Hepatocyte (in vitro differentiated cells): ENCODE measurements around the gene CEP76.

ENCODE experiments used
- EZH2 ChIP-seq: fragments of 200-600 bp; sonication (generic); IDR thresholded peaks from 2 replicates; pipeline ENCODE4 v1.6.1; 2016; ENCODE audit warnings: antibody characterized with exemption, mild to moderate bottlenecking, borderline replicate concordance
- TF ChIP-seq, protein P1 (sequence below): fragments of 200-600 bp; sonication (generic); IDR thresholded peaks from 2 replicates; pipeline ENCODE4 v1.5.1; 2016; ENCODE audit warnings: antibody characterized with exemption, mild to moderate bottlenecking; ENCODE audit not compliant: poor library complexity

DNA sequence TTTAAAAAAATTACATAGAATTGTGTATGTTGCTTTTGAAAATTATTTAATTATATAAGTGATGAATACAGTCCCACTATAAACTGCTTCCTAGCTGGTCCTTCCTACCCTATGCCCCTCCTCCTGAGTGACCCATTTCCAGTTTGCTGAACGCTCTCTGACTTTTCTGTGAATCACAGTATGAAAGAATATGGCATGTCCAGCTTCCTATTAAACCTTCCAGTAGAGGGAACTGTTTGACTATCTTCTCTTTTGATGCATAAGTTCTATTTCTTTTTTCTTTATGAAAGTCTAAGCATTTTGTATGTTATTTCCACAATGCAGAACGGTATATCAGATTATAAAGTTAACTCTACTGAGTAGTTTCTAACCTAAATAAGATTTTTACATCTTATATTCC is 41.6 kb upstream of the CEP76 start:
- TF ChIP-seq, protein P1, sequence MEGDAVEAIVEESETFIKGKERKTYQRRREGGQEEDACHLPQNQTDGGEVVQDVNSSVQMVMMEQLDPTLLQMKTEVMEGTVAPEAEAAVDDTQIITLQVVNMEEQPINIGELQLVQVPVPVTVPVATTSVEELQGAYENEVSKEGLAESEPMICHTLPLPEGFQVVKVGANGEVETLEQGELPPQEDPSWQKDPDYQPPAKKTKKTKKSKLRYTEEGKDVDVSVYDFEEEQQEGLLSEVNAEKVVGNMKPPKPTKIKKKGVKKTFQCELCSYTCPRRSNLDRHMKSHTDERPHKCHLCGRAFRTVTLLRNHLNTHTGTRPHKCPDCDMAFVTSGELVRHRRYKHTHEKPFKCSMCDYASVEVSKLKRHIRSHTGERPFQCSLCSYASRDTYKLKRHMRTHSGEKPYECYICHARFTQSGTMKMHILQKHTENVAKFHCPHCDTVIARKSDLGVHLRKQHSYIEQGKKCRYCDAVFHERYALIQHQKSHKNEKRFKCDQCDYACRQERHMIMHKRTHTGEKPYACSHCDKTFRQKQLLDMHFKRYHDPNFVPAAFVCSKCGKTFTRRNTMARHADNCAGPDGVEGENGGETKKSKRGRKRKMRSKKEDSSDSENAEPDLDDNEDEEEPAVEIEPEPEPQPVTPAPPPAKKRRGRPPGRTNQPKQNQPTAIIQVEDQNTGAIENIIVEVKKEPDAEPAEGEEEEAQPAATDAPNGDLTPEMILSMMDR = peak; percentile 69
- TF ChIP-seq EZH2 = no peak
